Endothelial cell of umbilical vein (primary cell): ENCODE results near the gene CCDC85C.

Experiments used
- POLR2A ChIP-seq: IDR thresholded peaks from 2 replicates; pipeline ENCODE4 v1.6.1; 2012; ENCODE audit warnings: low read depth, mild to moderate bottlenecking, control low read depth, low read length
- POLR2AphosphoS5 ChIP-seq: IDR thresholded peaks from 2 replicates; pipeline ENCODE4 v1.6.1; 2012; ENCODE audit warnings: low read depth, mild to moderate bottlenecking, control low read depth, low read length, moderate library complexity; ENCODE audit not compliant: insufficient read depth

DNA sequence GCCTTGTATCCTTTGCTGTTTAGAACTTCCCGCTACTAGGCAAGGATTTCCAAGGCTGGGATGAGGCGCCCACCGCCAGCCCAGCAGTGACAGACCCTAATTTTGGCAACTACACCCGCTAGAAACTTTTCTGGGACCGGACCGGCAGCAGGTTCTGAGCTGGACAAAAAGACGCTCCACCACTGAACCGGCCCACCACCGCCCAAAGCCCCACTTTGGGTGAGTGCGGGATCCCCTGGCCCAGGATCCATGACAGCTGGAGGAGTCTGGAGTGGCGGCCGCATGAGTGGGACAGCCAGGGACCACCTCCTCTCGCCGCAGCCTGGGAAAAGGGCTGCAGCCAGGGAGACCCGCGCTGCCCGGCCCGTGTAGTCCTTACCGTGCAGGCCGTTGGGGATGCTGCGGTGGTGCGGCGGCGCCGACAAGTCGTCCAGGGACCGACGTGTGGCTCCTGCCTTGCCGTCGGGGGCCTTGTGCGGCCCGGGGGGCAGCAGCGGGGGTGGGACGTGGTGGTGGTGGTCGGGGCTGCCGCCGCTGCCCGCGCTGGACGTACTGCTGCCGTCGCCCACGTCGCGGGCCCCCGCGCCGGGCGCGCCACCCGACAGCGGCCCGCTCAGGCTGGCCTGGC is 1.1 kb downstream of the CCDC85C start:
- TF ChIP-seq POLR2AphosphoS5 (no peak), POLR2A (no peak)
